Osteocyte (in vitro differentiated cells): ENCODE measurements around the gene IFIT3. TPM values are rescaled to one million over a fixed set of nuclear protein-coding genes. Genes with fewer than 3 reads are reported as not detected.

Experiments
- DNase-seq: peaks from one replicate; pipeline ENCODE4 v3.0.0; 2021; ENCODE audit warnings: mixed read lengths; ENCODE audit not compliant: unreplicated experiment; ENCODE audit errors: extremely low spot score
- H3K27ac Mint-ChIP-seq: one replicate; pipeline ENCODE4 v1.8.0; 2021; ENCODE audit warnings: mild to moderate bottlenecking, mixed read lengths; ENCODE audit not compliant: unreplicated experiment
- H3K27me3 Mint-ChIP-seq: one replicate; pipeline ENCODE4 v1.8.0; 2021; ENCODE audit warnings: mixed read lengths; ENCODE audit not compliant: unreplicated experiment
- H3K36me3 Mint-ChIP-seq: one replicate; pipeline ENCODE4 v1.8.0; 2021; ENCODE audit warnings: mixed read lengths; ENCODE audit not compliant: unreplicated experiment
- H3K4me1 Mint-ChIP-seq: one replicate; pipeline ENCODE4 v1.8.0; 2021; ENCODE audit warnings: mixed read lengths; ENCODE audit not compliant: unreplicated experiment
- H3K4me3 Mint-ChIP-seq: one replicate; pipeline ENCODE4 v1.8.0; 2021; ENCODE audit warnings: mild to moderate bottlenecking, moderate library complexity, mixed read lengths; ENCODE audit not compliant: unreplicated experiment
- H3K9me3 Mint-ChIP-seq: one replicate; pipeline ENCODE4 v1.8.0; 2021; ENCODE audit warnings: mixed read lengths; ENCODE audit not compliant: unreplicated experiment
- total RNA-seq: library from RNA; stranded (reverse); gene quantifications from 2 replicates; pipeline ENCODE4 v1.2.1, GENCODE V29; 2021
- TF ChIP-seq, protein P1 (sequence below): fragments of 200-600 bp; sonication (generic); IDR thresholded peaks from 2 replicates; pipeline ENCODE4 v1.5.0; 2021; ENCODE audit warnings: antibody characterized with exemption, mild to moderate bottlenecking, moderate library complexity

Gene IFIT3
- total RNA-seq, 1 donor from 2014 or later = 19.9 TPM

DNA sequence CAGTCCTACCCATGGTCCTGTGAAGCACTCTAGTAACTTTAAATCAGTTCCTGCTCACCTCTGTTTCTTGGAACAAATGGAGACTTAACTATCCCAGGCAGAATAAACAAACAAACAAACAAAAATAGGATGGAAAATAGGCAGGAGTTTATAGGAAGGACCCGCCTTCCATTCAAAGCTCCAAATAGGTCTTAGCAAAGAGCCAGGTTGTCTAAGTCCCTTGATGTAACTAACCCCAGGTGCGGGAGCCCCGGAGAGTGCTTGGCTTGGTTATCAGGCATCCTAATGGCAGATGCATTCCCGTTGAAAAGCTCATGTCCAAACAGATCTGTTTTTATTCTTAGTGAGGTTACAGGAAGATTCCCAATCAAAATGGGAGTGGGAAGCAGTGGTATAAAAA is 23.8 kb upstream of the IFIT3 start:
- DNase-seq = no peak
- Mint-ChIP-seq H3K36me3 (peaks cover 29% of the 10 kb centered on the region), H3K27me3 (no peaks in the 10 kb centered on the region), H3K4me3 (no peak overlapping the region), H3K4me1 (peaks cover 34% of the 10 kb centered on the region), H3K27ac (no peak overlapping the region), H3K9me3 (peaks cover 6% of the 10 kb centered on the region)
- TF ChIP-seq, protein P1, sequence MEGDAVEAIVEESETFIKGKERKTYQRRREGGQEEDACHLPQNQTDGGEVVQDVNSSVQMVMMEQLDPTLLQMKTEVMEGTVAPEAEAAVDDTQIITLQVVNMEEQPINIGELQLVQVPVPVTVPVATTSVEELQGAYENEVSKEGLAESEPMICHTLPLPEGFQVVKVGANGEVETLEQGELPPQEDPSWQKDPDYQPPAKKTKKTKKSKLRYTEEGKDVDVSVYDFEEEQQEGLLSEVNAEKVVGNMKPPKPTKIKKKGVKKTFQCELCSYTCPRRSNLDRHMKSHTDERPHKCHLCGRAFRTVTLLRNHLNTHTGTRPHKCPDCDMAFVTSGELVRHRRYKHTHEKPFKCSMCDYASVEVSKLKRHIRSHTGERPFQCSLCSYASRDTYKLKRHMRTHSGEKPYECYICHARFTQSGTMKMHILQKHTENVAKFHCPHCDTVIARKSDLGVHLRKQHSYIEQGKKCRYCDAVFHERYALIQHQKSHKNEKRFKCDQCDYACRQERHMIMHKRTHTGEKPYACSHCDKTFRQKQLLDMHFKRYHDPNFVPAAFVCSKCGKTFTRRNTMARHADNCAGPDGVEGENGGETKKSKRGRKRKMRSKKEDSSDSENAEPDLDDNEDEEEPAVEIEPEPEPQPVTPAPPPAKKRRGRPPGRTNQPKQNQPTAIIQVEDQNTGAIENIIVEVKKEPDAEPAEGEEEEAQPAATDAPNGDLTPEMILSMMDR = no peak

DNA sequence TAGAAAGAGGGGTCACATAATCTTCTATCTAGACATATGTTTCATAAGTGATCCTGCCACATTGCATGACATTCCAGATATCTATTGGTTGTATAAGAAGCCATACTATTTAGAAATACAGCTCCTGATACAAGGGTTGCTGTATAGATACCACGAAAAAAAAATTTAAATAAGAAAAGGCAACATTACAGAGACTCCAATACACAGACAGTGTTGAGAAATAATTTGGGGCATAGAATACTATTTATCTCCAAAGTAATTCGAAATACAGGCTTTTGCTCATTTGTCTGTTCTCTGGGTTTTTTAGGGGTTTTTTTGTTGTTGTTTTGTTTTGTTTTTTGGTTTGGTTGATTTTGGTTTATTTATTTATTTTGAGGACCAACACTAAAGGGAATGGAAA is 23.4 kb upstream of the IFIT3 start:
- DNase-seq = no peak
- TF ChIP-seq, protein P1 = no peak
- H3K27me3 Mint-ChIP-seq = no peaks in the 10 kb centered on the region
- H3K9me3 Mint-ChIP-seq = peaks cover 1% of the 10 kb centered on the region
- peaks cover 32% of the 10 kb centered on the region for H3K36me3 Mint-ChIP-seq
- peaks cover 34% of the 10 kb centered on the region for H3K4me1 Mint-ChIP-seq
- H3K4me3 Mint-ChIP-seq = no peak overlapping the region
- H3K27ac Mint-ChIP-seq = no peak overlapping the region

DNA sequence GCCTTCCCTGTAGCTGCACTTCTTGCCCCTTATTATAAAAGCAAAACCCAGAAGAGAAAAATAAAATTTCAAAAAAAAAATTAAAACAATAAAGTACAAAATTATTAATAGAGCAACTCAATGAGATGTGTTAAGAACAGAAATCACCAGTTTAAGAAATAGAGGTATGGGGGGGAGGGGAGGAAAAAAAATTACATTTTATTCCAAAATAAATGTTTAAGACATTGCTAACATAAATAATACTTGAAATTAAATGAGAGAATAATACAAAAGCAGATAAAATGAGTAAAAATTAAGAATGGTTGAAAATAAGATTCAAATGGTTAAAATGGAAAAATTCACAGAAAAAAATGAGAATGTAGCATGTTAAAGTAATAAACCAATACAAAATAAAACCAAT is 22.9 kb upstream of the IFIT3 start:
- Mint-ChIP-seq H3K4me3 (no peak overlapping the region), H3K27me3 (no peaks in the 10 kb centered on the region), H3K27ac (no peak overlapping the region), H3K4me1 (peaks cover 34% of the 10 kb centered on the region), H3K36me3 (peaks cover 32% of the 10 kb centered on the region), H3K9me3 (no peaks in the 10 kb centered on the region)
- DNase-seq = no peak
- TF ChIP-seq, protein P1 = no peak

DNA sequence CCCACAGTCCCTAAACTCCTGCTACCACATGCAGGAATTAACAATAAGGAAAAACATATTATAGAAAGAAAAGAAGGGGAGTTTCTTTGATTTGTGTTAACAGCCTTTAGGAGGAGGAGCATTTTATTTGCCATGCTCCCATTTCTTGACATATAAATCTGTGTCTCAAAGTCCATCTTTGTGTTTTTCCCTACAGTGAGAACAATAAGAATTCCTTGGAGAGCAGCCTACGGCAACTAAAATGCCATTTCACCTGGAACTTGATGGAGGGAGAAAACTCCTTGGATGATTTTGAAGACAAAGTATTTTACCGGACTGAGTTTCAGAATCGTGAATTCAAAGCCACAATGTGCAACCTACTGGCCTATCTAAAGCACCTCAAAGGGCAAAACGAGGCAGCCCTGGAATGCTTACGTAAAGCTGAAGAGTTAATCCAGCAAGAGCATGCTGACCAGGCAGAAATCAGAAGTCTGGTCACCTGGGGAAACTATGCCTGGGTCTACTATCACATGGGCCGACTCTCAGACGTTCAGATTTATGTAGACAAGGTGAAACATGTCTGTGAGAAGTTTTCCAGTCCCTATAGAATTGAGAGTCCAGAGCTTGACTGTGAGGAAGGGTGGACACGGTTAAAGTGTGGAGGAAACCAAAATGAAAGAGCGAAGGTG is 21.9 kb upstream of the IFIT3 start:
- Mint-ChIP-seq H3K36me3 (peaks cover 32% of the 10 kb centered on the region), H3K4me3 (no peak overlapping the region), H3K27me3 (no peaks in the 10 kb centered on the region), H3K27ac (no peak overlapping the region), H3K9me3 (no peaks in the 10 kb centered on the region), H3K4me1 (peaks cover 31% of the 10 kb centered on the region)
- DNase-seq = no peak
- TF ChIP-seq, protein P1 = no peak

DNA sequence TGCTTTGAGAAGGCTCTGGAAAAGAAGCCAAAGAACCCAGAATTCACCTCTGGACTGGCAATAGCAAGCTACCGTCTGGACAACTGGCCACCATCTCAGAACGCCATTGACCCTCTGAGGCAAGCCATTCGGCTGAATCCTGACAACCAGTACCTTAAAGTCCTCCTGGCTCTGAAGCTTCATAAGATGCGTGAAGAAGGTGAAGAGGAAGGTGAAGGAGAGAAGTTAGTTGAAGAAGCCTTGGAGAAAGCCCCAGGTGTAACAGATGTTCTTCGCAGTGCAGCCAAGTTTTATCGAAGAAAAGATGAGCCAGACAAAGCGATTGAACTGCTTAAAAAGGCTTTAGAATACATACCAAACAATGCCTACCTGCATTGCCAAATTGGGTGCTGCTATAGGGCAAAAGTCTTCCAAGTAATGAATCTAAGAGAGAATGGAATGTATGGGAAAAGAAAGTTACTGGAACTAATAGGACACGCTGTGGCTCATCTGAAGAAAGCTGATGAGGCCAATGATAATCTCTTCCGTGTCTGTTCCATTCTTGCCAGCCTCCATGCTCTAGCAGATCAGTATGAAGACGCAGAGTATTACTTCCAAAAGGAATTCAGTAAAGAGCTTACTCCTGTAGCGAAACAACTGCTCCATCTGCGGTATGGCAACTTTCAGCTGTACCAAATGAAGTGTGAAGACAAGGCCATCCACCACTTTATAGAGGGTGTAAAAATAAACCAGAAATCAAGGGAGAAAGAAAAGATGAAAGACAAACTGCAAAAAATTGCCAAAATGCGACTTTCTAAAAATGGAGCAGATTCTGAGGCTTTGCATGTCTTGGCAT is 21.1 kb upstream of the IFIT3 start:
- DNase-seq = no peak
- Mint-ChIP-seq H3K36me3 (peaks cover 32% of the 10 kb centered on the region), H3K4me3 (no peak overlapping the region), H3K9me3 (no peaks in the 10 kb centered on the region), H3K27me3 (no peaks in the 10 kb centered on the region), H3K27ac (no peak overlapping the region), H3K4me1 (peaks cover 23% of the 10 kb centered on the region)
- TF ChIP-seq, protein P1 = no peak
